DMS 273 (cell line): ENCODE data around the gene DOCK1.

Experiments
- DNase-seq: peaks from one replicate; lab custom pipeline; 2025; ENCODE audit not compliant: unreplicated experiment; lab: John Stamatoyannopoulos, UW

The DOCK1 gene

GRCh38 chr10:127343821-127344220, 438.6 kb downstream of the DOCK1 start:
- DNase-seq = no peak

GRCh38 chr10:127344346-127344745, 439.1 kb downstream of the DOCK1 start:
- DNase-seq = no peak

GRCh38 chr10:127345231-127345965, 440.2 kb downstream of the DOCK1 start:
- no peak for DNase-seq

- no peak for DNase-seq
Measured at GRCh38 chr10:127346604-127347003, 441.4 kb downstream of the DOCK1 start.

- DNase-seq = peak; percentile 5
Measured at GRCh38 chr10:127347202-127347959, 442.2 kb downstream of the DOCK1 start.

GRCh38 chr10:127349737-127350136, 444.5 kb downstream of the DOCK1 start:
- DNase-seq = no peak

GRCh38 chr10:127351542-127351941, 446.3 kb downstream of the DOCK1 start:
- DNase-seq = no peak

- no peak for DNase-seq
Measured at GRCh38 chr10:127353544-127353943, 448.3 kb downstream of the DOCK1 start.

GRCh38 chr10:127354255-127354654, 449.0 kb downstream of the DOCK1 start:
- DNase-seq = no peak

GRCh38 chr10:127354992-127355391, 449.8 kb downstream of the DOCK1 start:
- no peak for DNase-seq

- no peak for DNase-seq
Measured at GRCh38 chr10:127356360-127356759, 451.1 kb downstream of the DOCK1 start.

GRCh38 chr10:127357265-127357664, 452.0 kb downstream of the DOCK1 start:
- DNase-seq = no peak

GRCh38 chr10:127358337-127358736, 453.1 kb downstream of the DOCK1 start:
- DNase-seq = no peak

- DNase-seq = no peak
Measured at GRCh38 chr10:127364034-127364433, 458.8 kb downstream of the DOCK1 start.

- DNase-seq = no peak
Measured at GRCh38 chr10:127368101-127368500, 462.9 kb downstream of the DOCK1 start.

- no peak for DNase-seq
Measured at GRCh38 chr10:127368929-127369328, 463.7 kb downstream of the DOCK1 start.

GRCh38 chr10:127370601-127371000, 465.4 kb downstream of the DOCK1 start:
- no peak for DNase-seq

- DNase-seq = no peak
Measured at GRCh38 chr10:127372361-127372760, 467.1 kb downstream of the DOCK1 start.

GRCh38 chr10:127374074-127374680, 468.9 kb downstream of the DOCK1 start:
- DNase-seq = no peak

GRCh38 chr10:127374901-127375300, 469.7 kb downstream of the DOCK1 start:
- peak; percentile 86 for DNase-seq

- DNase-seq = no peak
Measured at GRCh38 chr10:127375461-127375860, 470.2 kb downstream of the DOCK1 start.

GRCh38 chr10:127376071-127376470, 470.8 kb downstream of the DOCK1 start:
- no peak for DNase-seq
